Measurements from ENCODE around the gene C3orf80.

DNA sequence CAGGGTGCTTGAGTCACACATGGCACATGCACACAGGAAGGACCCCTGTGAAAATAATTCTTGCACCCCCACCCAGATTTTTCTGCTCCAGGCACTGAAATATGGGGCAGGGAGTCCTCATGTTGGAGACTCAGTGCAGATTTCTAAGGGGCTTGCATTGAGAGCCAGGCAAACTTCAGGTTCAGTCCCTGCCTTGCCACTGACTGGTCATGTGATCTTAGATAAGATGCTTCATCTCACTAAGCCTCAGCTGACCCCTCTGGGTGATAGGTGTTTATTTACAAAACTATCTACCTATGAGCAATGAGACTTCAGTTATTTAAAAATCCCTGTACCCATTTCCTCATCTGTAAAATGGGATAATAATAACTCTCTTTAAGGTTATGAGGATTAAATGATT, 30.1 kb upstream of the C3orf80 start:
- TF ChIP-seq EZH2 (IDR thresholded peaks at IDR 0.05; ENCODE audit: borderline replicate concordance, insufficient read depth, low read depth, low read length, poor library complexity, severe bottlenecking), result no peak
- TF ChIP-seq, protein P1, sequence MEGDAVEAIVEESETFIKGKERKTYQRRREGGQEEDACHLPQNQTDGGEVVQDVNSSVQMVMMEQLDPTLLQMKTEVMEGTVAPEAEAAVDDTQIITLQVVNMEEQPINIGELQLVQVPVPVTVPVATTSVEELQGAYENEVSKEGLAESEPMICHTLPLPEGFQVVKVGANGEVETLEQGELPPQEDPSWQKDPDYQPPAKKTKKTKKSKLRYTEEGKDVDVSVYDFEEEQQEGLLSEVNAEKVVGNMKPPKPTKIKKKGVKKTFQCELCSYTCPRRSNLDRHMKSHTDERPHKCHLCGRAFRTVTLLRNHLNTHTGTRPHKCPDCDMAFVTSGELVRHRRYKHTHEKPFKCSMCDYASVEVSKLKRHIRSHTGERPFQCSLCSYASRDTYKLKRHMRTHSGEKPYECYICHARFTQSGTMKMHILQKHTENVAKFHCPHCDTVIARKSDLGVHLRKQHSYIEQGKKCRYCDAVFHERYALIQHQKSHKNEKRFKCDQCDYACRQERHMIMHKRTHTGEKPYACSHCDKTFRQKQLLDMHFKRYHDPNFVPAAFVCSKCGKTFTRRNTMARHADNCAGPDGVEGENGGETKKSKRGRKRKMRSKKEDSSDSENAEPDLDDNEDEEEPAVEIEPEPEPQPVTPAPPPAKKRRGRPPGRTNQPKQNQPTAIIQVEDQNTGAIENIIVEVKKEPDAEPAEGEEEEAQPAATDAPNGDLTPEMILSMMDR (IDR thresholded peaks at IDR 0.05), result no peak

Data from B cell (primary cell).